Measurements from ENCODE around the gene PRPSAP1. TPM values are rescaled to one million over a fixed set of nuclear protein-coding genes. Genes with fewer than 3 reads are reported as not detected.

PRPSAP1 gene
- total RNA-seq, 1 experiment from 2014 or later, result 38.4 TPM

DNA sequence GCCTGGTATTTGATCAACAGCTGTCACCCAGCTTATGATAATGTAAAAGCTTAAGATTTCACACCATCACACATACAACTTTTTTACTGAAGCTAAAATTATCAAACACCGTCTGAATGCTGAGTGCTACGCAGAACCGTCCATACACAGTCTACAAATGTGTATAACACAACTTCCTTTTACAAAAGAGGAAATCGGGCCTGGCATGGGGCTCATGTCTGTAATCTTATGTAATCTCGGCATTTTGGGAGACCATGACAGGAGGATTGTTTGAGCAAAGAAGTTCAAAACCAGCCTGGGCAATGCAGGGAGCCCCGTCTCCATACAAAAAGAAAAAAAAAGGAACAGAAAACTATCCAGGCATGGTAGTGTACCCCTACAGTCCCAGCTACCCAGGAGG, 26.0 kb downstream of the PRPSAP1 start:
- no peak overlapping the region for H4K5ac ChIP-seq (ENCODE audit: insufficient read length, low read depth, low read length)
- H2AK5ac ChIP-seq (ENCODE audit: insufficient read length, low read length), result no peak overlapping the region
- no peak overlapping the region for H4K8ac ChIP-seq (replicated peaks; ENCODE audit: insufficient read length, low read depth, low read length)
- no peak overlapping the region for H3K4me3 Mint-ChIP-seq
- no peaks in the 10 kb centered on the region for H3K23me2 ChIP-seq (ENCODE audit: insufficient read length, low read depth, low read length, poor library complexity, severe bottlenecking)
- H3K27ac Mint-ChIP-seq, result no peak overlapping the region
- no peaks in the 10 kb centered on the region for H4K20me1 ChIP-seq (ENCODE audit: control insufficient read depth, insufficient read depth, insufficient read length)
- H3K18ac ChIP-seq (ENCODE audit: insufficient read length, low read depth, low read length), result no peak overlapping the region
- no peaks in the 10 kb centered on the region for H3K4me1 ChIP-seq (ENCODE audit: insufficient read depth, low read length)
- no peaks in the 10 kb centered on the region for H3K9me3 ChIP-seq (ENCODE audit: control insufficient read depth, low read depth, low read length)
- no peaks in the 10 kb centered on the region for H3K9me3 Mint-ChIP-seq
- no peaks in the 10 kb centered on the region for H3K27me3 Mint-ChIP-seq (ENCODE audit: low read depth)
- H3K23ac ChIP-seq (ENCODE audit: insufficient read length, low read depth, low read length), result no peak overlapping the region
- H2BK12ac ChIP-seq (ENCODE audit: insufficient read length, low read depth, low read length), result no peak overlapping the region
- no peak overlapping the region for H2BK5ac ChIP-seq (ENCODE audit: insufficient read length, low read length)
- no peak overlapping the region for H3K9ac ChIP-seq (ENCODE audit: extremely low read depth, insufficient read length, low read length)
- TF ChIP-seq, protein P1, sequence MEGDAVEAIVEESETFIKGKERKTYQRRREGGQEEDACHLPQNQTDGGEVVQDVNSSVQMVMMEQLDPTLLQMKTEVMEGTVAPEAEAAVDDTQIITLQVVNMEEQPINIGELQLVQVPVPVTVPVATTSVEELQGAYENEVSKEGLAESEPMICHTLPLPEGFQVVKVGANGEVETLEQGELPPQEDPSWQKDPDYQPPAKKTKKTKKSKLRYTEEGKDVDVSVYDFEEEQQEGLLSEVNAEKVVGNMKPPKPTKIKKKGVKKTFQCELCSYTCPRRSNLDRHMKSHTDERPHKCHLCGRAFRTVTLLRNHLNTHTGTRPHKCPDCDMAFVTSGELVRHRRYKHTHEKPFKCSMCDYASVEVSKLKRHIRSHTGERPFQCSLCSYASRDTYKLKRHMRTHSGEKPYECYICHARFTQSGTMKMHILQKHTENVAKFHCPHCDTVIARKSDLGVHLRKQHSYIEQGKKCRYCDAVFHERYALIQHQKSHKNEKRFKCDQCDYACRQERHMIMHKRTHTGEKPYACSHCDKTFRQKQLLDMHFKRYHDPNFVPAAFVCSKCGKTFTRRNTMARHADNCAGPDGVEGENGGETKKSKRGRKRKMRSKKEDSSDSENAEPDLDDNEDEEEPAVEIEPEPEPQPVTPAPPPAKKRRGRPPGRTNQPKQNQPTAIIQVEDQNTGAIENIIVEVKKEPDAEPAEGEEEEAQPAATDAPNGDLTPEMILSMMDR (conservative IDR thresholded peaks at IDR 0.05), result no peak
- H2BK15ac ChIP-seq (ENCODE audit: low read depth, low read length), result no peak overlapping the region
- no peaks in the 10 kb centered on the region for H3K79me2 ChIP-seq (ENCODE audit: insufficient read depth, low read length)
- no peaks in the 10 kb centered on the region for H3K4me1 Mint-ChIP-seq
- no peak overlapping the region for H2BK20ac ChIP-seq (ENCODE audit: low read depth, low read length, poor library complexity, severe bottlenecking)
- WGBS (ENCODE audit: extremely low coverage, insufficient read length, low lambda C conversion rate), result no CpG with 5 or more reads among the region's 6 CpGs
- no peaks in the 10 kb centered on the region for H3K27me3 ChIP-seq (ENCODE audit: insufficient read depth, low read length)
- H3K36me3 Mint-ChIP-seq (ENCODE audit: insufficient read depth in 1 of 3, low read depth in 3 of 3), result peaks cover 12 to 50% (median 50%) of the 10 kb centered on the region in 3 experiments; a peak in 6 of 7 replicates
- H3T11ph ChIP-seq (ENCODE audit: low read length), result no peak overlapping the region
- no peak overlapping the region for H3K14ac ChIP-seq (ENCODE audit: insufficient read depth, low read length)
- H2AFZ ChIP-seq (ENCODE audit: low read length), result no peak overlapping the region
- no peak overlapping the region for H3K4me2 ChIP-seq (ENCODE audit: insufficient read depth, insufficient read length, low read length)
- H4K91ac ChIP-seq (ENCODE audit: insufficient read length, low read depth, low read length), result no peak overlapping the region
- H3K4ac ChIP-seq (ENCODE audit: low read depth, low read length), result no peak overlapping the region
- no peak overlapping the region for H2BK120ac ChIP-seq (ENCODE audit: low read depth, low read length, poor library complexity, severe bottlenecking)
- no peak overlapping the region for H3K56ac ChIP-seq (ENCODE audit: insufficient read length, low read depth, low read length)
- DNase-seq, result no peak
- H3K79me1 ChIP-seq (ENCODE audit: insufficient read depth, low read depth, low read length, poor library complexity, severe bottlenecking), result no peaks in the 10 kb centered on the region
- H3K27ac ChIP-seq (ENCODE audit: insufficient read length, low read depth, low read length), result no peak overlapping the region

All from H9 (cell line).